HFFc6 (cell line): ENCODE measurements around the gene YAF2. TPM values are rescaled to one million over a fixed set of nuclear protein-coding genes. Genes with fewer than 3 reads are reported as not detected.

Experiments
- DNase-seq: peaks from one replicate; pipeline ENCODE4 v3.0.0-alpha.2; 2018
- H3K27ac Mint-ChIP-seq: 2 replicates; pipeline ENCODE4 v1.8.0; 2020; ENCODE audit warnings: mild to moderate bottlenecking, mixed read lengths
- H3K27me3 Mint-ChIP-seq: 2 replicates; pipeline ENCODE4 v1.8.0; 2021; ENCODE audit warnings: mild to moderate bottlenecking, moderate library complexity, mixed read lengths; ENCODE audit not compliant: insufficient read depth
- H3K36me3 Mint-ChIP-seq: 2 replicates; pipeline ENCODE4 v1.8.0; 2021; ENCODE audit warnings: low read depth, mixed read lengths
- H3K4me1 Mint-ChIP-seq: 2 replicates; pipeline ENCODE4 v1.8.0; 2020; ENCODE audit warnings: low read depth, mixed read lengths
- H3K4me3 Mint-ChIP-seq: 2 replicates; pipeline ENCODE4 v1.8.0; 2020; ENCODE audit warnings: mild to moderate bottlenecking, moderate library complexity, mixed read lengths
- H3K9me3 Mint-ChIP-seq: 2 replicates; pipeline ENCODE4 v1.8.0; 2020; ENCODE audit warnings: mild to moderate bottlenecking, mixed read lengths
- total RNA-seq, 6 experiments: library from RNA; stranded (reverse); fragmentation: NEBNext Ultra II Directional; extraction: Animal tissue kit (Norgen Biotek cat#: 25700); gene quantifications; 2 replicates in 1 of 6; 3 replicates in 5 of 6; pipeline ENCODE4 v1.2.3, GENCODE V29; 2021
- TF ChIP-seq, protein P1 (sequence below): fragments of 200-600 bp; sonication (generic); IDR thresholded peaks from 2 replicates; pipeline ENCODE4 v1.5.0; 2021; ENCODE audit warnings: antibody characterized with exemption, mild to moderate bottlenecking

Gene YAF2
- total RNA-seq, 6 experiments from 2014 or later: 22.2 to 31.2 (median 27.6) TPM

DNA sequence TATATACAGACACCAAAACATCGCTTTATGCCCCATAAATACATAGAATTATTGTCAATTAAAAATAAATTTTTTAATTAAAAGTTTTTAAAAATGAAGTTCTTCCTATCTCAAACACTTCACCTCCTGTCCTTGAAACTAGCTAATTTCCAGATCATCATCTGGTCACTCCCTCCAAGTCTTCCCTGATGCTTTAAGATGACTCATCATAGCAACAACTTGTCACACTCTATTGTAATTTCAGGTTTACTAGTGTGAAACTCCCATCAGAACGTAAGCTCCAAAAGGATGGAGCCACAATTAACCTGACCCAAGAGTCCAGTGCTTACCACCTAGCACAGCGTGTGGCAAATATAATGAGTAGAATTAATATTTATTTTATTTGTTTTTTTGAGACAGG, 109.7 kb downstream of the YAF2 start:
- H3K4me3 Mint-ChIP-seq: no peak overlapping the region
- no peak for DNase-seq
- TF ChIP-seq, protein P1, sequence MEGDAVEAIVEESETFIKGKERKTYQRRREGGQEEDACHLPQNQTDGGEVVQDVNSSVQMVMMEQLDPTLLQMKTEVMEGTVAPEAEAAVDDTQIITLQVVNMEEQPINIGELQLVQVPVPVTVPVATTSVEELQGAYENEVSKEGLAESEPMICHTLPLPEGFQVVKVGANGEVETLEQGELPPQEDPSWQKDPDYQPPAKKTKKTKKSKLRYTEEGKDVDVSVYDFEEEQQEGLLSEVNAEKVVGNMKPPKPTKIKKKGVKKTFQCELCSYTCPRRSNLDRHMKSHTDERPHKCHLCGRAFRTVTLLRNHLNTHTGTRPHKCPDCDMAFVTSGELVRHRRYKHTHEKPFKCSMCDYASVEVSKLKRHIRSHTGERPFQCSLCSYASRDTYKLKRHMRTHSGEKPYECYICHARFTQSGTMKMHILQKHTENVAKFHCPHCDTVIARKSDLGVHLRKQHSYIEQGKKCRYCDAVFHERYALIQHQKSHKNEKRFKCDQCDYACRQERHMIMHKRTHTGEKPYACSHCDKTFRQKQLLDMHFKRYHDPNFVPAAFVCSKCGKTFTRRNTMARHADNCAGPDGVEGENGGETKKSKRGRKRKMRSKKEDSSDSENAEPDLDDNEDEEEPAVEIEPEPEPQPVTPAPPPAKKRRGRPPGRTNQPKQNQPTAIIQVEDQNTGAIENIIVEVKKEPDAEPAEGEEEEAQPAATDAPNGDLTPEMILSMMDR: no peak
- H3K9me3 Mint-ChIP-seq: no peaks in the 10 kb centered on the region
- H3K27me3 Mint-ChIP-seq: no peaks in the 10 kb centered on the region
- peaks cover 44% of the 10 kb centered on the region for H3K4me1 Mint-ChIP-seq
- H3K27ac Mint-ChIP-seq: no peak overlapping the region
- H3K36me3 Mint-ChIP-seq: no peaks in the 10 kb centered on the region

DNA sequence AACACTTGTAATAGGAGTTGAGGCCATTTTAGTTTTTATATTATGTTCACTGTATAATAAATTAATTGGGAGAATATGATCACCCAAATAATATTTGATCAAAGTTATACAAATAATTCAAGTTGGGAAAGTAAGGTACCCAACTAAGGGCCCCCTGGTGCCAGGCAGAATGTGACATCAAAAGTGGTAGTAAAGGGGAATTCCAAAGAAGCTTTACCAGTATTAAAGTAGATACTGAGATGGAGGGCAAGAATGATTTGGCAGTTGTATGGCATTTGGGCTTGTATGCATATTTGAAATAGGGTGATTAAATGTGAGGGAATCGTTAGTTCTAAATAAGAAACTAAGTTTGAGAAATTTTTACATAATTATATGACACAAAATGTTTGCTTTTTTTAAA, 111.1 kb downstream of the YAF2 start:
- TF ChIP-seq, protein P1: no peak
- Mint-ChIP-seq H3K36me3 (no peaks in the 10 kb centered on the region), H3K4me3 (no peak overlapping the region), H3K9me3 (no peaks in the 10 kb centered on the region), H3K4me1 (peaks cover 37% of the 10 kb centered on the region), H3K27me3 (no peaks in the 10 kb centered on the region), H3K27ac (no peak overlapping the region)
- DNase-seq: no peak

DNA sequence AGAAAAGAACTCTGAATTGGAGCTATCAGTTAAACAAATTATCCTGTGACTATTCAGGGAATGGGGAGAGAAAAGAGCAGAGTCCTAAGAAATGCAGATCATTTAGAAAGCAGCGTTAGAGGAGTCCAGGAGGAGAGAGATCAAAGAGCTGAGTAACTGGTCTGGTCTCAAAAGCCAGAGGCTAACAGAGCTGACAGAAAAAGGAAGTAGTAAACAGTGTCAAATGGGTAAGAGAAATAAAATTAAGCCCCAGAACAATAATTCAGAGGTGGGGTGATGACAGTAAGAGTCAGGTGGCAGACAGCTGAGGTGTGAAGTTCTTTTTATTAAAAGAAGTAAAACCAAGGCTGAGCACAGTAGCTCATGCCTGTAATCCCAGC, 112.7 kb downstream of the YAF2 start:
- TF ChIP-seq, protein P1: no peak
- Mint-ChIP-seq H3K27me3 (no peaks in the 10 kb centered on the region), H3K4me1 (peaks cover 21% of the 10 kb centered on the region), H3K9me3 (no peaks in the 10 kb centered on the region), H3K36me3 (no peaks in the 10 kb centered on the region), H3K4me3 (no peak overlapping the region), H3K27ac (no peak overlapping the region)
- DNase-seq: no peak

DNA sequence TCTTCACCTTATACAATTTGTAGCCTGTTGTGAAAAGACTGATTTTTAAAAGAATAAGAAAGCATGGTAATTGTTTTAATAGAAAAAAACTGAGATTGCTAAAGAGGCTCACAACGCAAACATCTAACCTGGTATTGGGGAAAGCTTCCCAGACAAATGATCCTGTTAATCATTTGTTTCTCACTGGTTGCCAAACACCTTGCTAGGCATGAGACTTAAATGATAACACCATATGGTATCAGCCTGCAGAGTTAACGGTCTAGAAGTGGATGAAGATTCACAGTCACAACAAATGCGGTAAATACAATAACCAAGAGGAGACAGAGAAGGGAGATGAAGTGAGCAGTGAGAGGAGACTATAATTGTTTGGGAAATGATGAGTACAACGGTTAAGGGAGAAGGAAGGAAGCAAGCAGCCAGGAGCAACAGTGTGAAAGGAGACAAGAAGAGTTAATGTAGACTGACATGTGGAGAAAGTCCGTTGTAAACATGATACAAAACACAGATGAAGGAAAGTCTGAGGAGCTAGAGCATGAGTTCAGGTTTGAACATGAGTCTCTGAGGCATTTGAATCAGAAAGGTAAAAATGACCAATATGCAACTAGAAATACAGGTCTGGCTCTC, 113.2 kb downstream of the YAF2 start:
- DNase-seq: no peak
- TF ChIP-seq, protein P1: no peak
- no peaks in the 10 kb centered on the region for H3K36me3 Mint-ChIP-seq
- H3K9me3 Mint-ChIP-seq: no peaks in the 10 kb centered on the region
- H3K4me1 Mint-ChIP-seq: peaks cover 21% of the 10 kb centered on the region
- no peak overlapping the region for H3K4me3 Mint-ChIP-seq
- H3K27me3 Mint-ChIP-seq: no peaks in the 10 kb centered on the region; the same call in 1 of the 2 replicates
- no peak overlapping the region for H3K27ac Mint-ChIP-seq

DNA sequence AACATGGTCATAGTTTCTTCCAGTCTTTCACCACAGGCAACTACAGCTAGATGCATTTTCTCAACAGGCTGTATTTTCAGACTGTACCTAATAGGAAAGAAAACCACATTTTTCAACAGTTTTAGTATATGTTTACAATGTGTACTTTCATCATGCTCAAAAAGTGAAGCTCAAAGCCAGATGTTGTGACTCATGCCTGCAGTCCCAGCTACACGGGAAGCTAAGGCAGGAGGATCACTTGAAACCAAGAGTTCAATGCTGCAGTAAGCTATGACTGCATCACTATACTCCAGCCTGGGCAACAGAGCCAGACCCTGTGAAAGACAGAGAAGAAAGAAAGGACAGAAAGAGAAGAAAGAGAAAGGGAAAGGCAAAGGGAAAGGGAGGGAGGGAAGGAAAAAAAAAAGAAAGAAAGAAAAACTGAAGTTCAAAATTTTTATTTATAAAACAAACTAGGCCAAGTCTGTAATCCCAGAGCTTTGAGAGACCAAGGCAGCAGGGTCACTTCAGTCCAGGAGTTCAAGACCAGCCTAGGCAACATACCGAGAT, 118.9 kb downstream of the YAF2 start:
- peaks cover 13% of the 10 kb centered on the region for H3K36me3 Mint-ChIP-seq
- H3K9me3 Mint-ChIP-seq: peaks cover 4% of the 10 kb centered on the region
- H3K27ac Mint-ChIP-seq: peak overlapping the region; percentile 79
- peaks cover 29% of the 10 kb centered on the region for H3K4me1 Mint-ChIP-seq
- peak; percentile 74 for DNase-seq
- TF ChIP-seq, protein P1: no peak
- H3K27me3 Mint-ChIP-seq: no peaks in the 10 kb centered on the region; the same call in 1 of the 2 replicates
- H3K4me3 Mint-ChIP-seq: no peak overlapping the region; the same call in 1 of the 2 replicates
